Measurements from ENCODE around the gene DYNLT2B.

DNA sequence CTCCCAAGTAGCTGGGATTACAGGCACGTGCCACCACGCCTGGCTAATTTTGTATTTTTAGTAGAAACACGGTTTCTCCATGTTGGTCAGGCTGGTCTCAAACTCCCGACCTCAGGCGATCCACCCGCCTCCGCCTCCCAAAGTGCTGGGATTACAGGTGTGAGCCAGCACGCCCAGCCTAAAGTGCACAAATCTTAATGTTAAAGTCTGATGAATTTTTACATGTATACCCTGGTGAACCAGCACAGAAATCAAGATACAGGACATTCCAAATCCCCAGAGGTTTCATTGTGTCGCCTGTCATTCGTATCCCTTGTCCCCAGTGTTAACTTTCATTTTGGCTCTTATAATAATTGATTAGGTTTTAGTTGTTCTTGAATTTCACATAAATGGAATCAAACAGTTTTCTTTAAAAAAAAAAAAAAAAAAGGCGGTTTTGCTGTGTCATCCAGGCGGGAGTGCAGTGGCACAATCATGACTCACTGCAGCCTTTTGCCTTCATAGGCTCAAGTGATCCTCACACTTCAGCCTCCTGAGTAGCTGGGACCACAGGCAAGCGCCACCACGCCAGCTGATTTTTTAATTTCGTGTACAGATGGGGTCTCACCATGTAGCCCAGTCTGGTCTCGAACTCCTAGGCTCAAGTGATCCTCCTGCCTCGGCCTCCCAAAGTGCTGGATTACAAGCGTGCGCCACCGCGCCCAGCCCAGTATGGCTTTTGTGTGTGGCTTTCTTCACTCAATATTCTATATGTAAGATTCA is 21.6 kb upstream of the DYNLT2B start:
- no peak for TF ChIP-seq POLR2A (IDR thresholded peaks at IDR 0.05)
- TF ChIP-seq, protein P1, sequence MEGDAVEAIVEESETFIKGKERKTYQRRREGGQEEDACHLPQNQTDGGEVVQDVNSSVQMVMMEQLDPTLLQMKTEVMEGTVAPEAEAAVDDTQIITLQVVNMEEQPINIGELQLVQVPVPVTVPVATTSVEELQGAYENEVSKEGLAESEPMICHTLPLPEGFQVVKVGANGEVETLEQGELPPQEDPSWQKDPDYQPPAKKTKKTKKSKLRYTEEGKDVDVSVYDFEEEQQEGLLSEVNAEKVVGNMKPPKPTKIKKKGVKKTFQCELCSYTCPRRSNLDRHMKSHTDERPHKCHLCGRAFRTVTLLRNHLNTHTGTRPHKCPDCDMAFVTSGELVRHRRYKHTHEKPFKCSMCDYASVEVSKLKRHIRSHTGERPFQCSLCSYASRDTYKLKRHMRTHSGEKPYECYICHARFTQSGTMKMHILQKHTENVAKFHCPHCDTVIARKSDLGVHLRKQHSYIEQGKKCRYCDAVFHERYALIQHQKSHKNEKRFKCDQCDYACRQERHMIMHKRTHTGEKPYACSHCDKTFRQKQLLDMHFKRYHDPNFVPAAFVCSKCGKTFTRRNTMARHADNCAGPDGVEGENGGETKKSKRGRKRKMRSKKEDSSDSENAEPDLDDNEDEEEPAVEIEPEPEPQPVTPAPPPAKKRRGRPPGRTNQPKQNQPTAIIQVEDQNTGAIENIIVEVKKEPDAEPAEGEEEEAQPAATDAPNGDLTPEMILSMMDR (IDR thresholded peaks at IDR 0.05): no peak

Data from esophagus squamous epithelium (tissue), 4 donors.